KMS-11 (cell line): Measurements from ENCODE around the gene LTBP2.

ENCODE experiments used
- H2AFZ ChIP-seq: fragments of 200-600 bp; sonication (generic); 2 replicates; pipeline ENCODE4 v1.6.1; 2016; ENCODE audit warnings: antibody characterized with exemption, mixed run types, low read depth
- H3K27ac ChIP-seq: fragments of 200-600 bp; sonication (generic); 2 replicates; pipeline ENCODE4 v1.6.1; 2016; ENCODE audit warnings: mild to moderate bottlenecking, mixed run types
- H3K27me3 ChIP-seq: fragments of 200-600 bp; sonication (generic); 2 replicates; pipeline ENCODE4 v1.6.1; 2017; ENCODE audit warnings: mild to moderate bottlenecking, low read depth, mixed run types, moderate library complexity; ENCODE audit not compliant: insufficient read depth
- H3K36me3 ChIP-seq: fragments of 200-600 bp; sonication (generic); 2 replicates; pipeline ENCODE4 v1.6.1; 2017; ENCODE audit warnings: mild to moderate bottlenecking, mixed run types; ENCODE audit not compliant: insufficient read depth
- H3K4me1 ChIP-seq: fragments of 200-600 bp; sonication (generic); 2 replicates; pipeline ENCODE4 v1.6.1; 2016; ENCODE audit warnings: mild to moderate bottlenecking, low read depth, mixed run types; ENCODE audit not compliant: poor library complexity, severe bottlenecking
- H3K4me2 ChIP-seq: fragments of 200-600 bp; sonication (generic); 2 replicates; pipeline ENCODE4 v1.7.0; 2016; ENCODE audit warnings: mild to moderate bottlenecking, mixed run types
- H3K4me3 ChIP-seq: fragments of 200-600 bp; sonication (generic); IDR thresholded peaks from 2 replicates; pipeline ENCODE4 v1.6.1; 2017; ENCODE audit warnings: low read depth, low read length, mixed read lengths; ENCODE audit not compliant: insufficient read depth
- H3K79me2 ChIP-seq: fragments of 200-600 bp; sonication (generic); 2 replicates; pipeline ENCODE4 v1.6.1; 2016; ENCODE audit warnings: low read depth, mixed run types; ENCODE audit not compliant: insufficient read depth
- H3K9ac ChIP-seq: fragments of 200-600 bp; sonication (generic); 2 replicates; pipeline ENCODE4 v1.6.1; 2016; ENCODE audit warnings: mild to moderate bottlenecking, mixed run types
- H4K20me1 ChIP-seq: fragments of 200-600 bp; sonication (generic); 2 replicates; pipeline ENCODE4 v1.6.1; 2016; ENCODE audit warnings: mild to moderate bottlenecking, mixed run types; ENCODE audit not compliant: insufficient read depth
- TF ChIP-seq, protein P1 (sequence below): fragments of 200-600 bp; sonication (generic); conservative IDR thresholded peaks from 2 replicates; pipeline ENCODE4 v1.6.1; 2017; ENCODE audit warnings: low read depth, mild to moderate bottlenecking, antibody characterized with exemption, low read length, moderate library complexity, mixed read lengths

LTBP2 gene

GRCh38 chr14:74582910-74583581, 29.0 kb downstream of the LTBP2 start:
- H3K27ac ChIP-seq: no peak overlapping the region
- H2AFZ ChIP-seq: no peak overlapping the region
- no peaks in the 10 kb centered on the region for H3K4me1 ChIP-seq
- H4K20me1 ChIP-seq: no peaks in the 10 kb centered on the region
- H3K4me2 ChIP-seq: no peak overlapping the region
- H3K79me2 ChIP-seq: no peaks in the 10 kb centered on the region
- H3K36me3 ChIP-seq: no peaks in the 10 kb centered on the region
- no peaks in the 10 kb centered on the region for H3K27me3 ChIP-seq
- H3K4me3 ChIP-seq: no peak overlapping the region
- TF ChIP-seq, protein P1, sequence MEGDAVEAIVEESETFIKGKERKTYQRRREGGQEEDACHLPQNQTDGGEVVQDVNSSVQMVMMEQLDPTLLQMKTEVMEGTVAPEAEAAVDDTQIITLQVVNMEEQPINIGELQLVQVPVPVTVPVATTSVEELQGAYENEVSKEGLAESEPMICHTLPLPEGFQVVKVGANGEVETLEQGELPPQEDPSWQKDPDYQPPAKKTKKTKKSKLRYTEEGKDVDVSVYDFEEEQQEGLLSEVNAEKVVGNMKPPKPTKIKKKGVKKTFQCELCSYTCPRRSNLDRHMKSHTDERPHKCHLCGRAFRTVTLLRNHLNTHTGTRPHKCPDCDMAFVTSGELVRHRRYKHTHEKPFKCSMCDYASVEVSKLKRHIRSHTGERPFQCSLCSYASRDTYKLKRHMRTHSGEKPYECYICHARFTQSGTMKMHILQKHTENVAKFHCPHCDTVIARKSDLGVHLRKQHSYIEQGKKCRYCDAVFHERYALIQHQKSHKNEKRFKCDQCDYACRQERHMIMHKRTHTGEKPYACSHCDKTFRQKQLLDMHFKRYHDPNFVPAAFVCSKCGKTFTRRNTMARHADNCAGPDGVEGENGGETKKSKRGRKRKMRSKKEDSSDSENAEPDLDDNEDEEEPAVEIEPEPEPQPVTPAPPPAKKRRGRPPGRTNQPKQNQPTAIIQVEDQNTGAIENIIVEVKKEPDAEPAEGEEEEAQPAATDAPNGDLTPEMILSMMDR: no peak
- no peak overlapping the region for H3K9ac ChIP-seq

- H3K27ac ChIP-seq: no peak overlapping the region
- H3K9ac ChIP-seq: no peak overlapping the region
Observed at GRCh38 chr14:74580275-74580672, 31.8 kb downstream of the LTBP2 start.

DNA sequence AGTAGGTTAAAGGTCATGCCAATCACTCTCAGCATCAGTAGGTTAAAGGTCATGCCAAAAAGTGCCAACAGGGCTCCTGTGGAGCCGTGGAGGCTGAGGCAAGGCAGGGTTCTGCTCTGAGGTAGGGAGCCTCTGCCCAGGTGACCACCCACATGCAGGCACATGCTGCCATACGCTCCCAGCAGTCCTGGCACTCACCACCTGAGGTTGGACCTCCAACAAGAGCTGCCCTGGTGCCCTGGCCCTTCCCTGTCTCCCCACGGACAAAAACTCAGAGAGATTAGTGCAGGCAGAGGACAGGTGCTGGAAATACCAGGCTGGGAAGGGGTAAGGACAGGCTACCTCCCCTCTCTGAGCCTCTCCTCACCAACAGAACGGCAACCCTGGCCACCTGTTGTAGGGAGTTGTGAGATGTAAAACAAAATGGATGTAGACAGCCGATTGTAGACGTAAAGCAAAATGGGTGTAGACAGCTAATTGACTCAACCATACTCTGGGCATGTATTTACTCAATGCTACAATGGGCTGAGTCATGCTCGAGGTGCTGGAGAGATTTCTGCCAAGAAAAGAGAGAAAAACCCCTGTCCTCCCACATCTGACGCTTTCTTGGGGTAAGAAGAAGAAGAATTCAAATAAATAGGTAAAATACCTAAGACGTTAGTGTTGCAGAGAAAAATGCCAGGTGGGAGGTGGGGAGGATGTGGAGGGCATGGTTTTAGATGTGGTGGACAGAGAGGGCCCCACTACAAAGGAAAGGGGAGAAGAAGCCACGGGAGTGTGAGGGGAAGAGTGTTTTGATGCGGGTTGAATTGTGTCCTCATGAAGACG, 32.4 kb downstream of the LTBP2 start:
- TF ChIP-seq, protein P1: no peak
- Histone ChIP-seq H4K20me1 (no peaks in the 10 kb centered on the region), H3K27me3 (no peaks in the 10 kb centered on the region), H3K4me1 (no peaks in the 10 kb centered on the region), H3K4me3 (no peak overlapping the region), H3K4me2 (no peak overlapping the region), H3K36me3 (no peaks in the 10 kb centered on the region), H3K79me2 (no peaks in the 10 kb centered on the region), H2AFZ (no peak overlapping the region), H3K9ac (no peak overlapping the region), H3K27ac (no peak overlapping the region)

More at GRCh38 chr14:74580275-74580672, 31.8 kb downstream of the LTBP2 start:
- TF ChIP-seq, protein P1: no peak
- Histone ChIP-seq H2AFZ (no peak overlapping the region), H3K4me1 (no peaks in the 10 kb centered on the region), H3K27me3 (no peaks in the 10 kb centered on the region), H3K79me2 (no peaks in the 10 kb centered on the region), H3K36me3 (no peaks in the 10 kb centered on the region), H4K20me1 (no peaks in the 10 kb centered on the region), H3K4me2 (no peak overlapping the region), H3K4me3 (no peak overlapping the region)

- Histone ChIP-seq H3K4me3 (no peak overlapping the region), H2AFZ (no peak overlapping the region), H3K4me2 (no peak overlapping the region), H3K4me1 (no peaks in the 10 kb centered on the region), H3K27ac (no peak overlapping the region), H4K20me1 (no peaks in the 10 kb centered on the region), H3K9ac (no peak overlapping the region), H3K27me3 (no peaks in the 10 kb centered on the region), H3K36me3 (no peaks in the 10 kb centered on the region), H3K79me2 (no peaks in the 10 kb centered on the region)
- TF ChIP-seq, protein P1: no peak
Observed at GRCh38 chr14:74578479-74578878, 33.6 kb downstream of the LTBP2 start.
